ENCODE measurements around the gene IFT52. TPM values are rescaled to one million over a fixed set of nuclear protein-coding genes. Genes with fewer than 3 reads are reported as not detected.
A peak's percentile ranks its signal among the peaks of the same experiment; 100 is the strongest.

The IFT52 gene
- total RNA-seq, 2 experiments from 2014 or later: 14.0 to 14.1 TPM

- no peak overlapping the region for H3K4me3 Mint-ChIP-seq
- ChIA-PET POLR2A (no interaction called here), CTCF (interaction anchor here (1.2 kb wide), 1 partner anchor 90 kb away, joined by 3 read pairs; no protein-coding TSS in a partner anchor)
- H3K27me3 Mint-ChIP-seq: no peaks in the 10 kb centered on the region
- H3K9me3 Mint-ChIP-seq (ENCODE audit: low read depth): no peaks in the 10 kb centered on the region
- no peak for ATAC-seq
- no peaks in the 10 kb centered on the region for H3K4me1 Mint-ChIP-seq
- no peaks in the 10 kb centered on the region for H3K36me3 Mint-ChIP-seq (ENCODE audit: low read depth)
- intact Hi-C loops (cut with DNase I, micrococcal nuclease): no loop called here
- no peak overlapping the region for H3K27ac Mint-ChIP-seq
- DNase-seq: no peak
Measured at GRCh38 chr20:43569282-43569681, 21.5 kb upstream of the IFT52 start.

DNA sequence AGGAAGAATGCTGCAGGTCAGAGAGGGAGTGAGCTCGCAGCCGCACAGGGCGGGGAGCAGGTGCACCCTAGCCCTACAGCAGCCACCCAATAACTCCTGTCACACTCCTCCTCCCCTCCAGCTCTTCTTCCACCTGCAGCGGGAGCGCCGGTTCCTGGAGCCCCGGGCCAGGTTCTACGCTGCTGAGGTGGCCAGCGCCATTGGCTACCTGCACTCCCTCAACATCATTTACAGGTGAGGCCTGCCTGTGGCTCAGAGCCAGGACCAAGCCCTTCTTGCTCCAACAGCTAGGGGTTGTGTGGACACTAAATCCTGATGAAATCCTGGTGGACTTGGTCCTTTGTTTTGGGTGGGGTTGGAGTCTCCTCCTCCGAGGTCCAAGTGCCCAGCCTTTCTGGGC is 20.2 kb upstream of the IFT52 start:
- CTCF ChIA-PET: interaction anchor here (0.6 to 1.2 kb wide), 2 partner anchors 88 to 216 kb away, joined by 3 read pairs; no protein-coding TSS in a partner anchor
- ATAC-seq: no peak

DNA sequence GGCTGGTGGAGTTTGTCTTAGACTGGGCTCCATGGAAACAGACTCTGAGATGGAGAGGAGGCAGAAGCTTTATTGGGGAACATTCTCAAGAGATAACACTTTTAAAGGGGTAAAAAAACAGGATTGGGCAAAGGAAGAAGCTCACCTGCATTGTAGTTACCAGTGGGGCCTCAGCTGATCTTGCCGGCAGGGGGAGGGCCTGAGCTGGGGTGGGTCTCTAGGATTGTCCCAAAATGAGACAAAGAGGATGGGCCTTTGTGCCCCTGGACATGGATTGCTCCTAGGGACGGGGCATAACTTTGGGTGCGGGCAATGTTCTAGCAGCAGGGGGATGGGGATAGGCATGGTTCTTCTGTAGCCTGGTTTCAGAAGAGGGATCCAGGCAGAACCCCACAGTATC is 19.4 kb upstream of the IFT52 start:
- Mint-ChIP-seq H3K36me3 (ENCODE audit: low read depth) (no peaks in the 10 kb centered on the region), H3K9me3 (ENCODE audit: low read depth) (no peaks in the 10 kb centered on the region), H3K4me1 (no peaks in the 10 kb centered on the region), H3K27me3 (no peaks in the 10 kb centered on the region), H3K4me3 (no peak overlapping the region), H3K27ac (no peak overlapping the region)
- ChIA-PET CTCF (no interaction called here), POLR2A (no interaction called here)
- intact Hi-C loops (cut with DNase I, micrococcal nuclease): no loop called here
- no peak for ATAC-seq
- no peak for DNase-seq

More for the DNA sequence above, 20.2 kb upstream of the IFT52 start:
- no peaks in the 10 kb centered on the region for H3K36me3 Mint-ChIP-seq (ENCODE audit: low read depth)
- no peaks in the 10 kb centered on the region for H3K9me3 Mint-ChIP-seq (ENCODE audit: low read depth)
- no peak overlapping the region for H3K4me3 Mint-ChIP-seq
- no peaks in the 10 kb centered on the region for H3K4me1 Mint-ChIP-seq
- H3K27me3 Mint-ChIP-seq: no peaks in the 10 kb centered on the region
- H3K27ac Mint-ChIP-seq: no peak overlapping the region
- POLR2A ChIA-PET: no interaction called here
- DNase-seq: no peak
- intact Hi-C loops (cut with DNase I, micrococcal nuclease): no loop called here

GRCh38 chr20:43571771-43572170 is 19.0 kb upstream of the IFT52 start:
- intact Hi-C loops (cut with DNase I, micrococcal nuclease): no loop called here
- ChIA-PET POLR2A (no interaction called here), CTCF (no interaction called here)
- no peaks in the 10 kb centered on the region for H3K4me1 Mint-ChIP-seq
- H3K9me3 Mint-ChIP-seq (ENCODE audit: low read depth): no peaks in the 10 kb centered on the region
- no peaks in the 10 kb centered on the region for H3K27me3 Mint-ChIP-seq
- H3K36me3 Mint-ChIP-seq (ENCODE audit: low read depth): no peaks in the 10 kb centered on the region
- H3K4me3 Mint-ChIP-seq: no peak overlapping the region
- H3K27ac Mint-ChIP-seq: no peak overlapping the region
- no peak for DNase-seq
- ATAC-seq: no peak

GRCh38 chr20:43572891-43573290 is 17.8 kb upstream of the IFT52 start:
- DNase-seq (no peak), ATAC-seq (no peak)
- intact Hi-C loops (cut with DNase I, micrococcal nuclease): no loop called here
- ChIA-PET POLR2A (no interaction called here), CTCF (interaction anchor here (1.0 kb wide), 1 partner anchor 119 kb away, joined by 3 read pairs; no protein-coding TSS in a partner anchor)
- Mint-ChIP-seq H3K4me3 (no peak overlapping the region), H3K4me1 (no peaks in the 10 kb centered on the region), H3K9me3 (ENCODE audit: low read depth) (no peaks in the 10 kb centered on the region), H3K27ac (no peak overlapping the region), H3K36me3 (ENCODE audit: low read depth) (no peaks in the 10 kb centered on the region), H3K27me3 (no peaks in the 10 kb centered on the region)

DNA sequence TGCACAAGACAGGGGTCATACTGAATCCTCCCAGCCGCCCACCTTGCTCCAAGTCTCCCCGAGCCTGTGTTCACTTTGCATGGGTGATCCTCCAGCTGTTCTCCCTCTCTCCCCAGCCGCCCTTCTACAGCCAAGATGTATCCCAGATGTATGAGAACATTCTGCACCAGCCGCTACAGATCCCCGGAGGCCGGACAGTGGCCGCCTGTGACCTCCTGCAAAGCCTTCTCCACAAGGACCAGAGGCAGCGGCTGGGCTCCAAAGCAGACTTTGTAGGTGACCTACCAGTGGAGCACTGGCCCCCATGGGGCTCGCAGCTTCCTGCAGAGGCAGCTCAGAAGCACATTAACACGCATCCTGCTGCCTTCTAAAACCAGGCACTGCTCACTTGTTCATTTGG is 14.6 kb upstream of the IFT52 start:
- H3K4me1 Mint-ChIP-seq: no peaks in the 10 kb centered on the region
- H3K27me3 Mint-ChIP-seq: no peaks in the 10 kb centered on the region
- H3K4me3 Mint-ChIP-seq: no peak overlapping the region
- no peak overlapping the region for H3K27ac Mint-ChIP-seq
- H3K9me3 Mint-ChIP-seq (ENCODE audit: low read depth): no peaks in the 10 kb centered on the region
- CTCF ChIA-PET: interaction anchor here (0.6 kb wide), 1 partner anchor 190 kb away, joined by 3 read pairs; no protein-coding TSS in a partner anchor
- ATAC-seq (no peak), DNase-seq (no peak)
- H3K36me3 Mint-ChIP-seq (ENCODE audit: low read depth): no peaks in the 10 kb centered on the region
- POLR2A ChIA-PET: interaction anchor here (0.6 kb wide), 1 partner anchor 142 kb away, joined by 3 read pairs; no protein-coding TSS in a partner anchor
- intact Hi-C loops (cut with DNase I, micrococcal nuclease): no loop called here

- CTCF ChIA-PET: no interaction called here
- Mint-ChIP-seq H3K27ac (no peak overlapping the region), H3K9me3 (ENCODE audit: low read depth) (no peaks in the 10 kb centered on the region), H3K27me3 (no peaks in the 10 kb centered on the region), H3K36me3 (ENCODE audit: low read depth) (no peaks in the 10 kb centered on the region), H3K4me3 (no peak overlapping the region), H3K4me1 (no peaks in the 10 kb centered on the region)
- DNase-seq: no peak
- intact Hi-C loops (cut with DNase I, micrococcal nuclease): no loop called here
- POLR2A ChIA-PET: interaction anchor here (0.6 kb wide), 1 partner anchor 11 kb away, joined by 3 read pairs; the partner anchor contains the start of gene IFT52
- no peak for ATAC-seq
Measured at GRCh38 chr20:43579861-43580793, 10.6 kb upstream of the IFT52 start.

DNA sequence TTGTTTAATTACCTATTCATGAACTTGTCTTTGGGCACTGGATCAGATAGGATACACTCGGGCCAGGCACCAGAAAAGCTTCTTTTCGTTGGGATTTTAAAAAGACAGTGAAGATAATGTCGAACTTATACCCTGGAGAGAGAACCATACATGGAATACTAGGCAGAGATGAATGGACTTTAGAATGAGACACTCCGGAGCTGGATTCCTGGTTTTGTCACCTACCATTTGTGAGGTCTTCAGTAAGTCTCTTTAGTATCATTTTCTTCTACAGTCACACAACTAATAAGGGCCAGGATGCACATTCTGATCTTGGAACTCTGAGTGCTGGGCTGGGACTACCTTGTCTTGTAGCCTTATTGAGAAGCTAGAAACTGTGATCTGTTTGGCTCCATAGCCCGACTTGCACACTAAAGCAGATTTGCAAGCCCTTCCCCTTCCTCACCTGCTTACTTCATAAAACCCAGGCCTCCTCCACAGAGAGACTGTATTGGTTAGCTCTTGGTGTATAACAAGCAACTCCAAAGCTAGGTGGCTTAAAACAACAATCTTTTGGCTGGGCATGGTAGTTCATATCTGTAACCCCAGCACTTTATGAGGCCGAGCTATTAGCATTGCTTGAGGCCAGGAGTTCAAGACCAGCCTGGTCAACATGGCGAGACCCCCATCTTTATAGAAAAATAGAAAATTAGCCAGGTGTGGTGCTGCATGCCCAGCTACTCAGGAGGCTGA is 7.4 kb upstream of the IFT52 start:
- no peak for DNase-seq
- Mint-ChIP-seq H3K4me1 (no peaks in the 10 kb centered on the region), H3K27ac (no peak overlapping the region), H3K36me3 (ENCODE audit: low read depth) (no peaks in the 10 kb centered on the region), H3K4me3 (no peak overlapping the region), H3K27me3 (no peaks in the 10 kb centered on the region), H3K9me3 (ENCODE audit: low read depth) (no peaks in the 10 kb centered on the region)
- no peak for ATAC-seq
- CTCF ChIA-PET: interaction anchor here (0.6 to 1.3 kb wide), 4 partner anchors 8 to 123 kb away, joined by 3 to 7 read pairs (median 4); no protein-coding TSS in a partner anchor
- intact Hi-C loops (cut with DNase I, micrococcal nuclease): no loop called here
- POLR2A ChIA-PET: interaction anchor here (0.5 to 0.6 kb wide), 2 partner anchors 38 to 121 kb away, joined by 4 to 5 read pairs; no protein-coding TSS in a partner anchor

DNA sequence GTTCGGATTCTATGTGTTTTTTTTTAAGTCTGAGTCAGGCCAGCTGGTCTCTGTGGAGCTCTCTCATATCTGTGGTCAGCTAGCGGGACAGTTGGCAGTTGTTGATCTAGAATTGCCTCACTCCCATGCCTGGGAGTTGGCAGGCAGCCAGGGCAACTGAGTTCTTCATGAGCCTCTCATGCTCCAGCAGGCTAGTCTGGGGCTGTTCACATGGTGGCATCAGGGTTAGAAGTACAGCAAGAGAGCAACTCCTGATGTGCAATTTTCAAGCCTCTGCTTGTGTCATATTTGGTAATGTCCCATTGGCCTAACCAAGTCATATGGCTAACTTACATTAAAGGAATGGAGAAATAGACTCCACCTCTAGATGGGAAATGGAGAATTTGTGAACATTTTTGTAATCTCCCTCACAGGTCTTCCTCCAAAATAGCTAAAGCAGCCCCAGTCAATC is 6.7 kb upstream of the IFT52 start:
- Mint-ChIP-seq H3K9me3 (ENCODE audit: low read depth) (no peaks in the 10 kb centered on the region), H3K36me3 (ENCODE audit: low read depth) (no peaks in the 10 kb centered on the region), H3K27ac (no peak overlapping the region), H3K4me1 (no peaks in the 10 kb centered on the region), H3K4me3 (no peak overlapping the region), H3K27me3 (no peaks in the 10 kb centered on the region)
- CTCF ChIA-PET: interaction anchor here (0.6 to 1.3 kb wide), 2 partner anchors 11 to 122 kb away, joined by 3 to 7 read pairs; no protein-coding TSS in a partner anchor
- ATAC-seq (no peak), DNase-seq (peak; percentile 8)
- POLR2A ChIA-PET: interaction anchor here (0.6 kb wide), 1 partner anchor 121 kb away, joined by 5 read pairs; no protein-coding TSS in a partner anchor
- intact Hi-C loops (cut with DNase I, micrococcal nuclease): no loop called here

- CTCF ChIA-PET: interaction anchor here (0.7 kb wide), 2 partner anchors 11 to 611 kb away, joined by 3 to 4 read pairs; no protein-coding TSS in a partner anchor
- Mint-ChIP-seq H3K27ac (no peak overlapping the region), H3K27me3 (no peaks in the 10 kb centered on the region), H3K36me3 (ENCODE audit: low read depth) (no peaks in the 10 kb centered on the region), H3K9me3 (ENCODE audit: low read depth) (no peaks in the 10 kb centered on the region), H3K4me3 (no peak overlapping the region), H3K4me1 (no peaks in the 10 kb centered on the region)
- ATAC-seq: no peak
- POLR2A ChIA-PET: no interaction called here
- intact Hi-C loops (cut with DNase I, micrococcal nuclease): no loop called here
- no peak for DNase-seq
Measured at GRCh38 chr20:43584448-43585136, 6.1 kb upstream of the IFT52 start.

- DNase-seq: no peak
- ChIA-PET POLR2A (interaction anchor here (0.7 kb wide), 1 partner anchor 26 kb away, joined by 4 read pairs; no protein-coding TSS in a partner anchor), CTCF (interaction anchor here (0.7 kb wide), 1 partner anchor 106 kb away, joined by 3 read pairs; no protein-coding TSS in a partner anchor)
- Mint-ChIP-seq H3K27ac (no peak overlapping the region), H3K4me3 (no peak overlapping the region), H3K36me3 (ENCODE audit: low read depth) (no peaks in the 10 kb centered on the region), H3K27me3 (no peaks in the 10 kb centered on the region), H3K4me1 (peaks cover 12% of the 10 kb centered on the region), H3K9me3 (ENCODE audit: low read depth) (no peaks in the 10 kb centered on the region)
- ATAC-seq: no peak
- intact Hi-C loops (cut with DNase I, micrococcal nuclease): no loop called here
Measured at GRCh38 chr20:43586641-43587040, 4.1 kb upstream of the IFT52 start.
